Coronary artery (tissue), 2 donors: Measurements from ENCODE around the gene MAN1A2.

Experiments used
- DNase-seq: peaks from one replicate; pipeline ENCODE4 v3.0.0-alpha.2; 2017; ENCODE audit warnings: low spot score
- H3K27ac ChIP-seq, 2 donors: fragments of 200-600 bp; sonication (generic); one replicate each; pipeline ENCODE4 v1.5.1; 2016 to 2019
- H3K4me3 ChIP-seq: fragments of 200-600 bp; sonication (generic); 2 replicates; pipeline ENCODE4 v1.5.1; 2016; ENCODE audit warnings: mild to moderate bottlenecking, moderate library complexity
- TF ChIP-seq, protein P1 (sequence below): fragments of 200-600 bp; sonication (generic); IDR thresholded peaks from one replicate; pipeline ENCODE4 v1.5.1; 2019; ENCODE audit warnings: antibody characterized with exemption

The MAN1A2 gene

DNA sequence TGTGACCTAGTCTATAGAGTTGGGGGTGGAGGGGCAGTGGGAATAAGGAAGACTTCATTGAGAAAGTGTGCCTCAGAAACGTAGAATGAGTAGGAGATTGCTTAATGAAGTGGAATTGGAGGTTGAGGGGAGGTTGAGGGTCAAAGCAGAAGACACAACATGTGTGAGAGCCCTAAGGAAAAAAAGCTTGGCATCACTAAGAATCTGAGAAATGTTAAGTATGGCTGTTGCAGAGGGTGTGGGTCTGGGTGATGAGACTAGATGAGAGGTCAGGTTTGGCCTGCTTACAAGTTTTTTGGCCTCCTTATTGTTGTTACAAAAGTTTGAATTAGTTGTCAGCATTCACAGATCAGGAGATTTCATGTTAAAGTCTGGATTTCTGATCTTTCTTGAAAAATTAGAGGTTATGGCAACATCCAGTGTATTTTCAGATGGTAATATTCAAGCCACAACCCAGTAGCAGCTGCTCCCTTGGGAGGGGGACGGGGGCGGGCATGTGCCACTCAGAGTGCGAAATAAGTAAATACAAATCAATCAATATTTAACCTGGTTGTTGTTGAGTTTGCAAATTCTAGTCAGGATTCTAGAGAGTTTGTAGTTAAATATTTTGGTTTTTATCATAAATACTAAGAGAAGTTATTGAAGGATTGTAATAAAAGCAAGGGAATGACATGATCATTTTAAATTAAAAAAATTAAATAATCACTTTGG lies 4.3 kb downstream of the MAN1A2 start:
- DNase-seq = no peak
- H3K4me3 ChIP-seq = peak overlapping the region; percentile 91
- H3K27ac ChIP-seq = no peak overlapping the region
- TF ChIP-seq, protein P1, sequence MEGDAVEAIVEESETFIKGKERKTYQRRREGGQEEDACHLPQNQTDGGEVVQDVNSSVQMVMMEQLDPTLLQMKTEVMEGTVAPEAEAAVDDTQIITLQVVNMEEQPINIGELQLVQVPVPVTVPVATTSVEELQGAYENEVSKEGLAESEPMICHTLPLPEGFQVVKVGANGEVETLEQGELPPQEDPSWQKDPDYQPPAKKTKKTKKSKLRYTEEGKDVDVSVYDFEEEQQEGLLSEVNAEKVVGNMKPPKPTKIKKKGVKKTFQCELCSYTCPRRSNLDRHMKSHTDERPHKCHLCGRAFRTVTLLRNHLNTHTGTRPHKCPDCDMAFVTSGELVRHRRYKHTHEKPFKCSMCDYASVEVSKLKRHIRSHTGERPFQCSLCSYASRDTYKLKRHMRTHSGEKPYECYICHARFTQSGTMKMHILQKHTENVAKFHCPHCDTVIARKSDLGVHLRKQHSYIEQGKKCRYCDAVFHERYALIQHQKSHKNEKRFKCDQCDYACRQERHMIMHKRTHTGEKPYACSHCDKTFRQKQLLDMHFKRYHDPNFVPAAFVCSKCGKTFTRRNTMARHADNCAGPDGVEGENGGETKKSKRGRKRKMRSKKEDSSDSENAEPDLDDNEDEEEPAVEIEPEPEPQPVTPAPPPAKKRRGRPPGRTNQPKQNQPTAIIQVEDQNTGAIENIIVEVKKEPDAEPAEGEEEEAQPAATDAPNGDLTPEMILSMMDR = no peak

DNA sequence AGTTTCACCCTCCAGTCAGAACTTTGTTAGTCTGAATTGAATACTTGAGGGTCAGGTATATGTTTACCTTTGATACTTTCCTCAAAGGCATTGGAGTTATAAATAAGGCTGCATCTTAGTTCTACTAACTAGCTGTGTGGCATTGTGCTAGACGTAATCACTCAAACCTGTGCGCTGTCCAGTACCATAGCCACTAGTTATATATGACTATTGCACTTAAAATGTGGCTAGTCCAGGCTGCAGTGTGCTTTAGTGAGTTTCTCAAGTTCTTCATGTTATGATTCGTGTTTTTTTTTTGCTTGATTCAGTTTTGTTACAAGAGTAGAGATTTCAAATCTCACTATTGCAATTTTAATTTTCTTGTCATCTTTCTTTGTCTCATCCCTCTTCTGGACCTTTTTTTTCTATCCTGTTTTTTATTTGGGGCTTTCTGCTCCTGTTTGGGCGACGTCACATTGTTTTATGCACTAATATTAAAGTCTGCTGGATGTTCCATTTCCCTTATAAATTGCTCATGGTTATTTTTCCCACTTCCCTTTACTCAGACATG lies 5.7 kb downstream of the MAN1A2 start:
- DNase-seq = no peak
- TF ChIP-seq, protein P1 = no peak
- H3K4me3 ChIP-seq = no peak overlapping the region
- no peak overlapping the region for H3K27ac ChIP-seq

DNA sequence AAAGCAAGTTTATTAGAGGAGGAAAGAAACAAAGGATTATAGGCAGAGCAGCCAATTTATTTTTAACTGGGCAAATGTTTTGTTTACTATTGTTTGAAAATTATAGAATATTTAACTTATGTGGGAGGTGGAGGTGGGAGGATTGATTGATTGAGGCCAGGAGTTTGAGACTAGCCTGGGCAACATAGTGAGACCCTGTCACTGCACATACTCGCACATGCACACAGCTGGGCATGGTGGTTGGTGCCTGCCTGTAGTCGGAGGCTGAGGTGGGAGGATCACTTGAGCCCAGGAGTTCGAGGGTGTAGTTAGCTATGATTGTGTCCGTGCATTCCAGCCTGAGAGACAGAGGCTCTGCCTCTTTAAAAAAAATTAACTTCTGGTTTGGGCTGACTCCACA lies 6.7 kb downstream of the MAN1A2 start:
- no peak for DNase-seq
- Histone ChIP-seq H3K27ac (no peak overlapping the region), H3K4me3 (no peak overlapping the region)
- TF ChIP-seq, protein P1 = no peak

DNA sequence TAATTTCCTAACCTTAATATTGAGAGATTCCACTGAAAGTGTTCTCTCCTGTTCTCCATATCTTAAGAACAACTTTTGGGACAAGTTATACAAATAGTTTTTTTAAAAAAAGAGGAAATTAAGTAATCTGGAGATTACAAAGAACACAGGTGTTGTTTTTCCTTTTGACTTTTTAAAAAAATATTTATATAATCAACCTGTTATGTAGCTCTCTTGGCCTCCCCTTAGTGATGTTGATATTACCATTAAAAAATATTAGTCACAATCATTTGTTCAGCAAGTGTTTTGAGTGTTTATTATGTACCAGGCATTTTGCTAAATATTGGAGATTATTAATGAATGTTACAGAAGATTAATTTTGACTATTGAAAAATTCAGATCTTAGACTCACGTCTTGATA lies 8.1 kb downstream of the MAN1A2 start:
- DNase-seq = no peak
- TF ChIP-seq, protein P1 = no peak
- no peak overlapping the region for H3K27ac ChIP-seq

DNA sequence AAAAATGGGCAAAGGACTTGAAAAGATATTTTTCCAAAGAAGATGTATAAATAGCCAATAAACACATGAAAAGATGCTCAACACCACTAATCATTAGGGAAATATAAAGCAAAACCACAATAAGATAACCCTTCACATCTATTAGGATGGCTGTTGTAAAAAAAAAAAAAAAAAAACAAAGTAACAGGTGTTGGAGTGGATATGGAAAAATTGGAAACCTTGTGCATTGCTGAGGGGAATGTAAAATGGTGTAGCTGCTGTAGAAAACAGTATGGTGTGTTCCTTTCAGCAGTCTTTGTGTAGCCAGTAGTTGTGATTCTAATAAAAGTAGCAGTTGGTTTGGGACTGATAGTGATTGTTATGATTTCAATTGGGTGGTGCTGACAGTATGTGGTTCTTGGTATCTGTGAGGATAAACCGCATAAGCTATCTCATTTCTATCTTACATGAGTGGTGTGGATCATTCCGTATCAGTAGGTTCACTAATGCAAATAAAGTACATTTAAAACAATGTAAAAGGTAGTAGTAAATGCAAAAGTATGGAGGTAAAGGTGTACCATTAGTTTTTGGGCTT lies 19.9 kb downstream of the MAN1A2 start:
- DNase-seq = no peak
- TF ChIP-seq, protein P1 = no peak
- no peak overlapping the region for H3K27ac ChIP-seq
- H3K4me3 ChIP-seq = no peak overlapping the region

More for the DNA sequence above, 8.1 kb downstream of the MAN1A2 start:
- no peak overlapping the region for H3K4me3 ChIP-seq

DNA sequence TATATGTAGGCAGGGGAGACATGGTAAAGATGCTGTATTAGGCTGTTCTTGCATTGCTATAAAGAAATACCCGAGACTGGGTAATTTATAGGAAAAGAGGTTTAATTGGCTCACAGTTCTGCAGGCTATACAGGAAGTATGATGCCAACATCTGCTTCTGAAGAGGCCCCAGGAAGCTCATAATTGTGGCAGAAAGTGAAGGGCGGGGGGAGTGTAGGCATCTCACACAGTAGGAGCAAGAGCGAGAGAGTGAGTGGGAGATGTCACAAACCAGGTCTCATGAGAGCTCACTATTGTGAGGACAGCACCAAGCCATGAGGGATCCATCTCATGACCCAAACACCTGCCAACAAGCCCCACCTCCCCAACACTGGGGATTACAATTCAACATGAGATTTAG lies 21.1 kb downstream of the MAN1A2 start:
- DNase-seq = no peak
- Histone ChIP-seq H3K4me3 (no peak overlapping the region), H3K27ac (no peak overlapping the region)
- TF ChIP-seq, protein P1 = no peak

DNA sequence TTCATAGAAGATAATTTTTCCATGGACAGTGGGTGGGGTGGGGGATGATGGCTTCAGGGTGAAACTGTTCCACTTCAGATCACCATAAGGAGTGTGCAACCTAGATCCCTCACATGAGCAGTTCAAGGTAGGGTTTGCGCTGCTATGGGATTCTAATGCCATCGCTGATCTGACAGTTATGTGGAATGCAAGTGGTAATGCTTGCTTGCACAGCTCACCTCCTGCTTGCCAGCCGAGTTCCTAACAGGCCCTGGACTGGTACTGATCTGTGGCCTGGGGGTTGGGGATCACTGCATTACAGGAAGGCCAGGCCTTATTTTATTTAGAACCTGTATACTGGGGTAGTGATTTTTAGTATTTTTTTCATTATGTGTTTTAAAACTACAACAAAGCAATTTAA lies 22.0 kb downstream of the MAN1A2 start:
- TF ChIP-seq, protein P1 = no peak
- DNase-seq = no peak
- Histone ChIP-seq H3K4me3 (no peak overlapping the region), H3K27ac (no peak overlapping the region)
